Activated T-cell treated with anti-CD3 and anti-CD28 coated beads, Interleukin-2, amount 50 U/mL, for 1 hour (primary cell): Measurements from ENCODE around the gene GPRIN1.

Experiments used
- DNase-seq: peaks from one replicate; pipeline ENCODE4 v3.0.0-alpha.2; 2020

GPRIN1 gene

GRCh38 chr5:176642675-176643490 is 32.9 kb upstream of the GPRIN1 start:
- no peak for DNase-seq

DNA sequence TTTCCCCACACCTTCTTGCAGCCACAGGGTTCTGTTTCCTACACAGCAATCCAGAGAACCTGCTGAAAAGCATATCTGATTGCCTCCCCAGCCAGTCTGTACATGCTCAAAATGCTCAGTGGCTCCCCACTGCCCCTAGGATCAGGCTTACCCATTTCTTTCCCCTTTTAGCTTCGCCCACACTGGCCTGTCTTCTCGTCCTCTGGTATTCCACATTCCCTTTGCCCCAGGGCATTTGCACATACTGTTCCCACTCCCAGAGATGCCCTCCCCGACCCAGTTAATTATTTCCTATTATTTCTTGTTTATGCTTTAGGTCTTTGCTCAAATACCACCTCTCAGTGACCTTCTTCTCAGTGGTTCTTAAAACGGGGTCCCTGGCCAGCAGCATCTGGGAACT is 30.7 kb upstream of the GPRIN1 start:
- DNase-seq, result no peak

GRCh38 chr5:176639981-176640380 is 30.0 kb upstream of the GPRIN1 start:
- DNase-seq, result no peak

DNA sequence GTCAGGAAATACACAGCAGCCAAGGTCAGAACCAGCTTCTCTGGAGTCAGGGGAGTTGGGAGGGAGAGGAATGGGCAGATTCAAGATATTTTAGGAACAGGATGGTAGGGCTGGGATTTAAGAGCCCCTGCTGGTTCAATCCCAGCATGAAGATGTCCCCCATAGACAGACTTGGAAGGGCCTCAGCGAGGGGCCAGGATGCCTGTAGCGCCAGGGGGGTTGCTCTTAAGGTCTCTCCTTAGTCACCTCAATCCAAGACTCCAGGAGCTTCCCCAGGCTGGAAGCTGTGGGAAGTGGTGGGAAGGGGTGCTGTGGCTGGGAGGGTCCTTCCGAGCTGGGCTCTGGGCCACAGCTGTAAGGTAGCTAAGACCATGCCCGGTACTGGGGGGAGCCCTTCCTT is 29.3 kb upstream of the GPRIN1 start:
- DNase-seq, result no peak

GRCh38 chr5:176638437-176638836 is 28.5 kb upstream of the GPRIN1 start:
- no peak for DNase-seq

DNA sequence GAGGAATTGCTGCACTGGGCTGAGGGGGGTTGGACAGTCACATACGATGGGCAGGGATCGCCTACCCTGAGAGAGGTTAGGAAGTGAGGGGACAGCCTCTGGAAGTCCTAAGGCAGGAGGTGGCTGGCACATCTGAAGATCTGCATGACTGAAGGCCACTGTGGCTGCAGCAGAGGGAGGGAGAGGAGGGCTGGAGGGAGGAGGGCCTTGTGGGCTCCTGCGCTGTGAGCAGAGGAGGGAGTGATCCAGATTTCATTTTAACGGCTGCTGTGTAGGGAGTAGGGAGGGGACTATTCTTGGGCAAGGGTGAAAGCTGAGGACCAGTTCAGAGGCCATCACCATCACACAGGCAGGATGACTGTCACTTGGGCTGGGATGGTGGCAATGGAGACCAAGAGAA is 27.6 kb upstream of the GPRIN1 start:
- no peak for DNase-seq

GRCh38 chr5:176636426-176636825 is 26.5 kb upstream of the GPRIN1 start:
- DNase-seq, result no peak

DNA sequence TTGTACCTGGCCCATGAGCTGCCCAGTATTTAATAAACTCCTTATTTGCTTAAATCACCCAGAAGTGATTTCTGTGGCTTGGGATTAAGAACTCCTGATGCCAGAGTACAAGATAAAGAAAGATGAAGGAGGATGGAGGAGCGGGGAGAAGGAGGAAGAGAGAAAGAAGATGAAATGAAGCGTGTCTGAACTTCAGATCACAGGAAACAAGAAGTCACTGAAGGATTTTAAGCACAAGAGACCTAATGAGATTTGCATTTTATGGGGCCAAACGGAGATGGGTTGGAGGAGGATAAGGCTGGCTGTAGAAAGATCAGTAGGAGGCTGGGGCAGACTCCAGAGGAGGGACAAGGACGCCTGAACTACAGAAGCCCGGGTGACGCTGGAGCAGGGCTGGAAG is 23.6 kb upstream of the GPRIN1 start:
- DNase-seq, result no peak

DNA sequence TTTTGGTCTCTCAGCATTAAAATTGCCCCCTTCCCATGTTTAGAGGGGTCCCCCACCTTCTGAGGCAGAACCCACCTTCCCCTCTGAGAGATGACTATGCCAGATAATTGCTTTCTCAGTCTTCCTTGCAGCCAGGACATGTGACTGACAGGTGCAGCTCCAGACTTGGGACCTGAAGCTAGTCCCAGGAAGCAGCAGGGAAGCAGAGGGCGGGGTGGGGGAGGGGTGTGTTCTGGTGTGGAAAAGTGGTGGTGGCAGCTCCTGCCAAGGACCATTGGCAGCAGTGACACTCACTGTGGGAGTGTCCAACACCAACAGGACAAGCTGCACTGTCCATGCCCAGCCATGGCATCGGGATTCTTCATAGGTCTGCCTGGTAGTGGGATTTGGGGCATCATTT is 22.8 kb upstream of the GPRIN1 start:
- no peak for DNase-seq

- DNase-seq, result no peak
These were observed 21.6 kb upstream of the GPRIN1 start for GRCh38 chr5:176631383-176632200.

GRCh38 chr5:176630681-176631222 is 20.8 kb upstream of the GPRIN1 start:
- DNase-seq, result no peak

- peak; percentile 59 for DNase-seq
These were observed 20.1 kb upstream of the GPRIN1 start, which contains the start of the genes EIF4E1B and SNCB for GRCh38 chr5:176629853-176630680. Gene EIF4E1B (plus strand): TSS chr5:176630675. CDS start chr5:176642788, 12,113 bp downstream. Gene SNCB (minus strand): TSS chr5:176630534. CDS start chr5:176629654, 880 bp downstream.

GRCh38 chr5:176629317-176629852 is 19.4 kb upstream of the GPRIN1 start:
- DNase-seq, result no peak

GRCh38 chr5:176628406-176629228 is 18.7 kb upstream of the GPRIN1 start:
- no peak for DNase-seq

GRCh38 chr5:176627582-176627981 is 17.6 kb upstream of the GPRIN1 start:
- no peak for DNase-seq

DNA sequence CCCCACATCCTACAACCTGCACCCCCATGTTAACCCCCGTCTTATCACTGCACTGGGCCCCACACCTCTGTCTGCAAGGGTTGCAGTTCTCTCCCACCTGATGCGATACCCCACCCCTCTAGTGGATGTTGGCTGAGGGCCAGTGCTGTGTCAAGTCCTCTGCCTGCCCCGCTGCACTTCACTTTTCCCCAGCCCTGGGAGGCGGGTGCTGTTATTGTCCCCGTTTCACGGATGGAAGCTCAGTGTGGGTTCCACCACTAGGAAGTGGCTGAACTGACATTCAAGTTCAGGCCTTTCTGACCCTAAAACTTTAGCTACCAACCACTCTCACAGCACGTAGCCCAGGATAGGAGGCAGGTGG is 16.9 kb upstream of the GPRIN1 start:
- no peak for DNase-seq

DNA sequence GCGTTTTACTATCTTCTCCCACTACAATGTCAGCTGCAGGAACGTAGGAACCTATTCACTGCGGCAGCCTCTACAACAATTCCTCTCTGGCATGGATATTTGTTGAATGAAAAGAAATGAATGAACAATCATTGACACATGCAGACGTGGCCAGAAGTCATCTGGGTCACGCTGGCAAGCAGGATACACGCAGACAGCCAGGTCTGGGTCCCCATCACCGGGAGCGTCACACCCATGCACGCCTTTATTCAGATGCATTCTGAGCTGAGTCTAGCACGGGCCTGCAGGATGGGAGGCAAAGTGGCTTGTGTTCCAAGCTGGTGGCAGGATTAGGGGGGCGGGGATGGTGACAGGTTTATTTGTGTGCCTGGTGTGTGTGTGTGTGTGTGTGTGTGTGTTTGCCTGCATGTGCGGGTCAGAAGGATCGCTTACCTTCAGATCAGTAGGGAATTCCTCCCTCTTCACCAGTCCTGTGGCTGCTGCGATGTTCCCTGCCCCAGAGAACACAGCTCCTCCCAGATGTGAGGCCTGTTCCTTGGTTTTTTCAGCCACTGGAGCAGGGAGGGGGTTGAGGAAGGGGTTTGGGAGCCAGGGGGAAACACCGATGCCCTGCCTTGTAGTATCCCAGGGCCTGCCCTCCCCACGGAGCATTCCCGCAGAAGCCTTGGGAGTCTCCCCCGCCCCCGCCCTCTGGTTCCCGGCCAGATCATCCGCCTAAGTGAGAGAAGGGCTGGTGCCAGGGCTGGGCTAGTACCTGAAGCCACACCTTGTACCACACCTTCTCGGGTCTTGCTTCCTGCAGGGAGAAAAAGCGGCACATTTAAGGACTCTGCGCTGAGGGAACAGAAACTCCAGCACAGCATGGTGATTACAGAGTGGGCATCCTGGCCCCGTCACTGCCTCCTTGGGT is 16.3 kb upstream of the GPRIN1 start:
- no peak for DNase-seq

- DNase-seq, result no peak
These were observed 15.6 kb upstream of the GPRIN1 start for GRCh38 chr5:176625512-176625911.

DNA sequence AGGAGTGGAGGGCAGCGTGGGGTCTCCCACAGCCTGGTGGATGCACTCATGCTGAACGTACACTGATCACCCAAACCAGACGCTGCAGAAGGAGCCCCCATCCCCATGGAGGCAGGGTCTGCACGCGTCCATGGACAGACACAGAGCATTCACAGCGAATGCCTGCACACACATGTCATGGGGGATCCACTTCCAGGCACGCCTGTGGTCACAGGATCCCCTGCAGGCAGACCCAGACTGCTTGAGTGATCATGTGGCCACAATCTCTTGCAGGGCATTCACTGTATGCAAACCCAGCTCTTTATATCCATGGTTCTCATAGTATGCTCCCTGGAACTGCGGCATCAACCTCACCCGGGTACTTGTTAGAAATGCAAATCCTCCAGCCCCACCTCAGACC is 15.0 kb upstream of the GPRIN1 start:
- DNase-seq, result no peak

- no peak for DNase-seq
These were observed 14.2 kb upstream of the GPRIN1 start for GRCh38 chr5:176624142-176624541.

DNA sequence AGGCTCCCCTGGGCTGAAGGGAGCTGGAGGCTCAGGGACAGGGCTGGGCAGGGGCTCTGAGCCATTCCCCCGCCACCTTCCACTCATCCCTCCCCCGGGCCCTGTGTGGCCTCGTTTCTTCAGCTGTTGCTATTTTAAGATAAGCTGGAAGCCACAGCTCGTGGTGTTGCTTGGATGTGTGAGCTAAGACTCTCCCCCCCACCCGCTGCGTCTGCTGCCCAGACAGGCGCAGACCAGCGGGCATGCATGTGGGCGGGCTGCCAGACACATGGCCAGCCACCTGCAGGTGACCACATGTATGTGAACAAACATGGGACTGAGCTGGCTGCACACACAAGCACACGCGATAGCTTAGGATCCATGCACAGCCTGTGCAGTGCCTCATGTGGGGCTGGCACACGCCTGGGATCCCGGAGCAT is 11.7 kb upstream of the GPRIN1 start:
- no peak for DNase-seq
